NCI-H2029 treated with DMSO at 0.1 percent for 48 hours (cell line): Measurements from ENCODE around the gene SEMA3E.
A peak's percentile ranks its signal among the peaks of the same experiment; 100 is the strongest.
"Not testable (repeated sequence)": the region's sequence is repeated elsewhere in the genome, so short reads cannot be mapped to it uniquely, and the experiment has no call there.

ENCODE experiments used
- DNase-seq: peaks from one replicate; lab custom pipeline; 2025; lab: John Stamatoyannopoulos, UW

Gene SEMA3E

DNA sequence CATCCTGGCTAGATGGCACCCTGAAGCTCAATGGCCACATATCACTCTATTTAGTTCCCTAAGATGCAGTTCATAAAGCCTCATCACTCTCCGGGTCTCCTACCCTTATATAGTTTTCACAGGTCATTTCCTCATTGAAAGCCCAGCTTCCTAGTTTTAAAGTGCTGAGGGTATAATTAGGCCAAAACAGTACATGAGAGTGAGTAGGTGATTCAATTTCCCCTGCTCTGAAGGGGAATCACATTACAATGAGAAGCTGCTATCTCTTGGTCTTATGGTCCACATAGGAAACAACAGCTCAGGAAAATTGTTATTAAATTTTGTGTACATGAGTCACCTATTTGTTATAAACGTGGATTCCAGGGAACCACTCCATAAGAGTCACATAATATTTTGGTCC lies 162.0 kb downstream of the SEMA3E start:
- DNase-seq, result peak; percentile 15

DNA sequence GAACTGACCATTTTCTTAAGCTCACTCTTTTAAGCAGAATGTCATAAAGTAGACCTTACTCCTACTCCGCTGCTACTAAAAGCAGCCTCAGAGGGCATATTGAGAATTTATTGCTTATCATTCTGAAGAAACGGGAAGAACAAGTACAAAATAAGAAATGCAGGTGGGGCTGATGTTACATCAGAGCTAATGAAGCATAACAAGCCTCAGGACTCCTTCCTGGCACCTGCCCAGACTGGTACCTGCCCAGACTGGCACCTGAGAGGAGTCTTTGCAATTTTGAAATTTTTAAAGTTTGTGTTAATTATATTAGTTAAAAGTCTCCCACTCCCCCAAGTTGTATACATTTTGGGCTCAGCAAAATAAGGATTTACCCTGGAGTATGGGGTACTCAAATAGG lies 162.4 kb downstream of the SEMA3E start:
- DNase-seq, result no peak

DNA sequence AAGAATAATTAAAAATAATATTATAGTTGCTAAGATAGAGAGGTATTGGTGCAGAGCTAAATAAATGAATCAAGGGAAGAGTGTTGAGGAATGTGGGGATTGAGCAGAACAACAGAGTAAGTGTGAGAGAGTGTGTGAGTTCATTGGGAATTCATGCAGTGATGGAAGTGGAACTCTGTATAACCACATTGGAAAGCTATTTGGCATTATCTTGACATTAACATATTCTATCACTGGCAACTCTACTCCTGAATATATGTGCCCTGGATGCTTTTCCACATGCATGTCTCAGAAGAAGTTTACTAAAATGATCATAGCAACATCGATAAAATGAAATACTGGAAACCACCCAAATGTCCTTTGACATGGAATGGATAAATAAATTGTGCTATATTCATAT lies 164.1 kb downstream of the SEMA3E start:
- no peak for DNase-seq

DNA sequence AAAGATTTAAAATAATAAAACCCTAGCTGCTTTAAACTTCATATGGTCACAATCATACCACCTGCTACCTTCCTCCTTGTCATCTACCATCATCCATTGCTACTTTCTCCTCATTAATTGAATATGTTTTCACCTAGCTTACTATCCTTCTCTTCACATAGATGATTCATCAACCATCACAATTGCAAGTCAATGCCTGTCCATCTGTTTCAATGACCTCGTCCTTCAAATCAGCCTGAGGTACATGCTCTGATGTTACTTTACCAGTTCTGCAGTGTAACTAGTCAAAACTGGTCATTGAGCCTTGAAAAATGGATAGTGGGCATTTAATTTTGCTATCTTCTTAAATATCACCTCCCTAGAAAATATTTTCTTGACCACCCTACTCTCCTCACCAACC lies 164.7 kb downstream of the SEMA3E start:
- DNase-seq, result no peak

DNA sequence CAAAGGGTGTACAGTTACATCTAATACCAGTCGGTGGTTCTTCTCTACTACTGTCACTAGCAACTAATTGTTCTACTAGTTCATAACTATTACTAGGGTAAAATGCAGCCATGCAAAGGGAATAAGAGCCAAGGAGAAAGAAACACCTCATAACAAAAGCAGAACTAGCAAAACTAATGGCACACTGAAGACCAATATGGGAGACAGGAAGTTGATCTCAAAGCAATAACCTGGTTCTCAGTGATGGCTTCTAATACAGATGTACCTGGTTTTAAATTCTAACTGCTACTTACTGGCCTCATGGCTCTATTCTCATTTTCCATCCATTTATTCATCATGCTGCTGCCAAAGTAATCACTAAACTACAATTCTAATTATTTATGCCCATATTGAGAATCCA lies 170.3 kb downstream of the SEMA3E start:
- peak; percentile 25 for DNase-seq

DNA sequence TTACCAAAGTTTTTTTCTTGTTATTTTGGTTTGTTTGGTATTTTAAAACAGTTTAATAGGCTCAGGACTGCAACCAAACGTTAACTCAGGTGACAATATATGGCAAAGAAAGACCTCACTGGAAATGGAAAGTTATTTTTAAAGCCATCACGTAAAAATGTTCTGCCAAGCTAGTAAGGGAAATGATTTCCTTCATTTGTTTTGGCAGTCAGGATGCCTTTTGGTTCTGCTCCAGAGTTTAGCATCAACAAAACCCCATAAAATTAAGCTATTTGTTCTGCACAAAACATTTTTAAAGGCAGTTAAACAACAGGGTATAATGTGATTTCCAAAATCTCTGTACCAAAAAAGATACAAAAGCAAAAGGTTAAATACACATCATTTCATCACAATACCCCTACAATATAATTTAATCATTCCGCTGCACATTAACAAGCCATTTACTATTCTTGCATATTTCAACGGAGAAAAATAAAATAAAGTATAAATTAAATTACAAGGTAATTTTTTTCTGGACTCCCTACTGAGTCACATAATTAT lies 172.4 kb downstream of the SEMA3E start:
- DNase-seq, result no peak

DNA sequence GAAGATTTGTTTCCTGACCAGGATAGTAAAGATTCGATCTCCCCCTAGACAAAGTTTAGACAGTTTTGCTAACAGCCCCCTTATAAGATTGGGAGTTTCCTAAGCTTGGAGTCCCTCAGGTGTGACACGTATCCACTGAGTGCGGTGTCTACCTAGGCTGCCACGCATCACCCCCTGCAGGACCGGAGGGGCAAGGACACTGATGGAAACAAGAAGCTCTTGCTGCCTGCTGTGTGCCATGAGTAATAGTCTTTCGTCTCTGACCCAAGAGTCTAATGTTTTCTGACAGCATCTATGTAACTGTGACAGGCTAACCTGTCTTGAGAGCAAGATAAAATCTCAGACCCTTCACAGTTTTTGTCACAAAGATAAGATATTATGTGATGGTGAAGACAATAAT lies 173.5 kb downstream of the SEMA3E start:
- DNase-seq, result no peak

DNA sequence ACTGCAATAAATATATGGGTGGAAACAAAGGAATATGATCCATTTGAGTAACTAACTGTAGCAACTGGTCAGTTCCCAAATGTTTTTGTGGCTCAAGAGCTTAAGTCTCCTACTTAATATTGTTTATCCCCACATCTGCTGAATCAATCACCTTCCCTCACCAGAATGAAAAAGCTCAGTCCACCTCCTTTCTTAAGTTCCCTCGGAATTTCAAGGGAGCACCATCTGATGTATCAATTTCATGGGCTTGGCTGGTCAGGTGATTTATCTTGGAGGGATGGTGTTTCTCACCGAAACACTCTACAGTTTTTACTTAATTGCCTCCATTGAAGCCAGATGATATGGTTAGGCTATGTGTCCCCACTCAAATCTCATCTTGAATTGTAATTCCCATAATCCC lies 176.6 kb downstream of the SEMA3E start:
- no peak for DNase-seq

DNA sequence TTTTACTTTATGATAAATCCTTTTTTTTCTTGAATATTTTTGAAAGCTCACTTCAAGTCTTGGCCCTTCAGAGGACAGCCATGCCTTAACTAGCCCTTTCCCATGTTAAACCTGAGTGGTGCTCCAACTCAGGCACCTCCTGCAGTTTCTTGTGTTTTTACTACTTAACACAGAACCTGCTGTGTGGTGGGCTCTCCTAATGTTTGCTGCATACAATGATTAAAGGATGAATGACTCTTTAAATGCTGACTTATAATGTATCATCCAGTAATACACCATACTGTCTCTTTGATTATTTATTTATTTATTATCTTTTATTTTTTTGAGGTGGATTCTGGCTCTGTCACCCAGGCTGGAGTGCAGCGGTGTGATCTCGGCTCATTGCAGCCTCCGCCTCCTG lies 179.4 kb downstream of the SEMA3E start:
- DNase-seq, result no peak

DNA sequence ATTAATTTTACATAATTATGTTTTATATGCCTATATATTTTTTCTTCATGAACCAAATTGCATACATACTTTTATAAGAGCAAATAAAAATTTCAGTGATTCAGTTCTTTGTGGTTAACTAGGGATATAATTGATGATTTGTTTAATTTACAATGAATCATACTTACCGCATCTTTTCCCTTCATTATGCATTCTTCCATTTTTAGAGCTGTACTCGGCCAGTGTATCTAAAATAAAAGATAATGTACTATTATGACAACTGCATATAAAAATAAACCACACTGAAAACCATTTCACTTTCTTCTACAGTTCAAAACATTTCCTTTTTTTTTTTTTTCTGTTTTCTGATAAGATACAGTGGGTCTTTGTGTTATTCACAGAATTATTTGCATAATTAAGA lies 179.9 kb downstream of the SEMA3E start:
- DNase-seq, result no peak

DNA sequence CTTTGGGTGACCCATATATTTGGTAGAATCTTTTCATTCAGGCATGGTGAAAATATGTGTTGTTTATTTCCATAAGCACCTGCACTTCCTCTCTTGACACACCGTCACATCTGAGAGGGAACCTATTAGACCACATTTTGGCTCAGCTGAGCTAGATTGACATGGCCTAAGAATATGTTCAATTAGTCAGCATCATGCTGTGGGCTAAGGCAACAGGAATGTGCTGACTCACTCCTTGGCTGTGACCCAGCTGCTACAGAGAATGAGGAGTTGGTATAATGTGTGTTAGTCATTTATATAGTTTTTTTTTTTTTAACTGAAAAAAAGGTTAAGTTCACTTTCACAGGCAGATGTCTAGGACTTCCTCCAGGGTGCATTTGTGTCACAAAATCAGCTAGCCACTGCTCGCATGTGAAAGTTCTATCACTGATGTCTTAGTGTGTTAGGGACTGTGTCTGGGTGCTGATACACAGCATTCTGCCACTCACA lies 180.6 kb downstream of the SEMA3E start:
- peak; percentile 25 for DNase-seq

DNA sequence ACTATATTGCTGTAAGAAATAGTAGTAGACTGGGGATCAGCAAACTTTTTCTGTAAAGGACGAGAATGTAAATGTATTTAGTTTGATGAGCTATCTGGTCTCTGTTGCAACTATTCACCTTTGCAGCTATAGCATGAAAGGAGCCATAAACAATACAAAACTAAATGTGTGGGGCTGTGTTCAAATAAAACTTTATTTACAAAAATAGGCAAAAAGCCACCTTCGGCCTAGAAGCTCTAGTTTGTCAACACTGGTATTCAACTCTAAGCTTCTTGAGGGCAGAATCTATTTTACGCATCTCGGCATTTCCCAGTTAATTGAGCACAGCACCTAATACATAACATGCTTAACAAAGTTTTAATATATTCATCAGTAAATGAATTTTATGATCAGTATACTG lies 181.4 kb downstream of the SEMA3E start:
- no peak for DNase-seq

DNA sequence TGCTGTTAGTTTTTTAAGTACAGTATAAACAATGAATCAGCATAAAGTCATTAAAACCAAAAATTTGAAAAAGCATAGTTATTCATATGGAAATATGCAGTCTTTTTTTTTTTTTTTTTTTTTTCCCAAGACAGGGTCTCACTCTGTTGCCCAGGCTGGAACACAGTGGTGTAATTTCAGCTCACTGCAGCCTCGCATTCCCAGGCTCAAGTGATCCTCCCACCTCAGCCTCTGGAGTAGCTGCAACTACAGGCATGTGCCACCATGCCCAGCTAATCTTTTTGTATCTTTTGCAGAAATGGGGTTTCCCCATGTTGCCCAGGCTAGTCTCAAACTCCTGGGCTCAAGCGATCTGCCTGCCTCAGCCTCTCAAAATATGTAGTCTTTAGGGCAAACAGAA lies 182.0 kb downstream of the SEMA3E start:
- DNase-seq, result no peak

DNA sequence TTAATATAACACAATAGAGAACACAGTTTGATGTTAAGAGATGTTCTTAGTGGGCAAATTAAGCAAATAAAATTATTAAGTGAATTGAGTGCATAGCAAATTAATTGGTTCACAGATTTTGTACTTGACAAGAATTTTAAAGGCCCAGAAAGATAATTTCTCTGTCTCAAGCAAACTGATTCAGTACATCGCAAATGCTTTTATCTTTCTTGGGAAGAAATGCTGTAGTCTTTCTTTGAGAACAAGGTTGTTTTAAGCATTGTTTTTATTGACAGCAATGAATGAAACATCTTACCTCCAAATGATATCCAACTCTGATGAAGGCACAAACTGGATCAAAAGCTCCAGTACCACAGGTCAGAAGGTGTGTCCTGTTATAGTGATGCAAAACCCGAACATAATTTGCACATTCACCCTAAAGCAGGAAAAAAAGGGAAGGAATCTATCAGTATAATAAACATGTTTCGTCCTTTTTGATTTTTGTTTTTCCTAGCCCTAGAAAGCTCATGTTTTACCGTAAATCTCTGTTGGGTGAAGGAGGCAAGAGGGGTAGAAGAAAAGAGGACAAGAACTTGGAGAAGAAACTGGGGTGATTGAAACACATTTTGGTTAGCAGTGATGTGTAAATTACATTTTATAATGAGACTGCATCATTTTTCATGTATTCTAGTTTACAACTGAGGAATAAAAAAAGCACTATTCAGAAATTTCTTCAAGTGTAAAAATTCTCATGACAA lies 182.6 kb downstream of the SEMA3E start:
- DNase-seq, result no peak

DNA sequence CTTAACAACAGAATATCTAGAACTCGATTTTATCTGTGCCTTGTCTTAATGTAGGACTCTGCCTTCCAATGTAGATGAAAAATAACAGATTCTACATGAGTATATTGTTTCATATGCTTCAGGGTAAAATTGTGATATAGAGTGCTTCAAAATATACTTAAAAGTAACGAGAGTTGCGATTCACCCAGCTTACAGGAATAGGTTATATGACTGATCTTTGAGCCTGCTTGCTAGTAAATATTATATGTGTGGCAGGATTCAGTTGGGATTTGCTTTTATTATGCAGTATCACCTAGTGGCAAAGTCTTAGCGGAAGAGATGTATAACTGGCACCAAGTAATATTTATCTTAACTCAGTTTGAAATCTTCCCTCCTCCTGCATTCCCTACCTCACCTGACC lies 183.3 kb downstream of the SEMA3E start:
- DNase-seq, result no peak

DNA sequence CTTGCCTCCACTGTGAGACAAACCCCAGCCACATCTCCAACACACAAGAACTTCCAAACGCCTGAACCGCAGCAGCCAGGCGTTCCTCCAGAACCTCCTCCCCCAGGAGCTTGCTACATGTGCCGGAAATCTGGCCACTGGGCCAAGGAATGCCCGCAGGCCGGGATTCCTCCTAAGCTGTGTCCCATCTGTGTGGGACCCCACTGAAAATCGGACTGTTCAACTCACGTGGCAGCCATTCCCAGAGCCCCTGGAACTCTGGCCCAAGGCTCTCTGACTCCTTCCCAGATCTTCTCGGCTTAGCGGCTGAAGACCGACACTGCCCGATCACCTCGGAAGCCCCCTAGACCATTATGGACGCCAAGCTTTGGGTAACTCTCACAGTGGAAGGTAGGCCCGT lies 187.1 kb downstream of the SEMA3E start:
- not testable (repeated sequence) for DNase-seq

DNA sequence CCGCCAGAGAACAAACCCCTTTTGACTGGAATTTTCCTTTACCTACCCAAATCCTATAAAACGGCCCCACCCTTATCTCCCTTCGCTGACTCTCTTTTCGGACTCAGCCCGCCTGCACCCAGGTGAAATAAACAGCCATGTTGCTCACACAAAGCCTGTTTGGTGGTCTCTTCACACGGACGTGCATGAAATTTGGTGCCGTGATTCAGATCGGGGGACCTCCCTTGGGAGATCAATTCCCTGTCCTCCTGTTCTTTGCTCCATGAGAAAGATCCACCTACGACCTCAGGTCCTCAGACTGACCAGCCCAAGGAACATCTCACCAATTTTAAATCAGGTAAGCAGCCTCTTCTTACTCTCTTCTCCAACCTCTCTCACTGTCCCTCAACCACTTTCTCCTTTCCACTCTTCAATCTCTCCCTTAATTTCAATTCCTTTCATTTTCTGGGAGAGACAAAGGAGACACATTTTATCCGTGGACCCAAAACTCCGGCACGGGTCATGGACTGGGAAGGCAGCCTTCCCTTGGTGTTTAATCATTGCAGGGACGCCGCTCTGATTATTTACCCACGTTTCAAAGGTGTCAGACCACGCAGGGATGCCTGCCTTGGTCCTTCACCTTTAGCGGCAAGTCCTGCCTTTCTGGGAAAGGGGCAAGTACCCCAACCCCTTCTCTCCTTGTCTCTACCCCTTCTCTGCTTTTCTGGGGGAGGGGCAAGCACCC lies 188.8 kb downstream of the SEMA3E start:
- DNase-seq, result not testable (repeated sequence)

DNA sequence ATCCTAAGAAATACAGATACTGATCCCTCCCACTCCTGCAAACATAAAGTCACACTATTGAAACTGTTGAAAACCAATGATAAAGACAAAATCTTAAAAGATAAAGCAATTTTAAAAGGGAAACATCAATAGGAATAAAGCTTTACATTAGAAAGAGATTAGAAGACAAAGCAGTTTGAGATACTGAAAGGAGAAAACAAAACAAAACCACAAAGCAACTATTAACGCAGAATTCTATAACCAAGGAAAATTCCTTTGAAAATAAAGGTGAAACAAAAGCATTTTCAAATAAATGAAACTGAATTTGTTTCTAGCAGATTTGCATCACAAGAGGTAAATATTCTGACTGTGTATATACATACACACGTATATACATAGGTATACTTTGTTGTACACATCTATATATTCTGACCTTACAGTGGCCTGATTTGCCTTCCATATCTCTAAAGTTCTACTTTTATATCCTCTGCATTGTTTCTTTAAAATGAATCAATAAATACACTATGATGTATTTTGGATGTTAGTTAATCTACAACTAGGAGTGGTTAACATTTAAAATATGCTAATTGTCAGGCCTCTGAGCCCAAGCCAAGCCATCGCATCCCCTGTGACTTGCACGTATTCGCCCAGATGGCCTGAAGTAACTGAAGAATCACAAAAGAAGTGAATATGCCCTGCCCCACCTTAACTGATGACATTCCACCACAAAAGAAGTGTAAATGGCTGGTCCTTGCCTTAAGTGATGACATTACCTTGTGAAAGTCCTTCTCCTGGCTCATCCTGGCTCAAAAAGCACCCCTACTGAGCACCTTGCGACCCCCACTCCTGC lies 189.6 kb downstream of the SEMA3E start:
- DNase-seq, result not testable (repeated sequence)

DNA sequence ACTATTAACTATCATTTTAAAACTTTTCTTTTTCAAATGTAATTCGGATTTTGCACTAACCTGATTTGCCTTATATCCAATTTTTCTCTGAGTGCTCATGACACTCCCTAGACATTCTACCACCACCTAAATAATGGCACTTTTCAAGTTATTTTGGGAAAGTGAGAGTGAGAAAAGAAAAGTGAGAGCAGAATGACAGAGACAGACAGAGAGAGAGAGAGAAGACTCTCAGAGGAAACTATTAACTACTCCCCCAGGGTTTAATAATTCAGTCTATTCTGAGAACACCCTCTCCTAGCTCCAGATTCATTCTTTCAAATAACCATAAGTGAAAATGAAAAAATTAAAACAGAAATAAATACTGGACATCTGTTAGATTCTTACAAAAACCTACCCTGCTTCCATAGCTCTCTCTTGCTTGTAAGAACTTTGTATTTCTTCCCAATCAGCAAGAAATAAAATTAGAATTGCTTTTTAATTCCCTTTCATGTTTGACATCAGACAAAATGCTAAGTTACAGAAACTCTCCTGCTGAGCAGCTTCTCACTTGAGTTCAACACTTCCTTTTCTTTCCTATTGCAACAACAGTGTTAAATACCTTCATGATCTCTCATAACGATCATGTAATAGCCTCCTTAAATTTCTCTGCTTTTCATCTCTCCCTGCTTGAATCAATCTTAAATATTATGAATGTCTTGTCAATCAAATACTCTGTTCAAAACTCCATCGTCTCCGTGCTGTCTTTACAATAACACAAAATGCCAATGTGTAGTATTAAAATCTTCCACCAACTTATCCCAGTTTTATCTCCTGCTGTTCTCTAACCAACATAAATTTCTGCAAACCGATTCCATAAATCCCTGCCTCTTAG lies 191.7 kb downstream of the SEMA3E start:
- no peak for DNase-seq

DNA sequence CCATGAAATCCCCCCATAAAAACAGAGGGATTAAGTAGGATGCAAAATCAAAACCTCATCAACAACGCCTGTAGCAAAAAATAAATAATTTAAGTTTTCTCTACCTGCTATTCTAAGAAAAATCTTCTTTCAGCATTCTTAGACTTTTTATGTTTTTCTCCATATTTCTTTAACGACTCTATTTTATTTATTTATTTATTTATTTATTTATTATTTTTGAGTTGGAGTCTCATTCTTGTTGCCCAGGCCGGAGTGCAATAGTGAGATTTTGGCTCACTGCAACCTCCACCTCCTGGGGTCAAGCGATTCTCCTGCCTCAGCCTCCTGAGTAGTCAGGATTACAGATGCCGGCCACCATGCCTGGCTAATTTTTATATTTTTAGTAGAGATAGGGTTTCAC lies 192.5 kb downstream of the SEMA3E start:
- DNase-seq, result no peak

DNA sequence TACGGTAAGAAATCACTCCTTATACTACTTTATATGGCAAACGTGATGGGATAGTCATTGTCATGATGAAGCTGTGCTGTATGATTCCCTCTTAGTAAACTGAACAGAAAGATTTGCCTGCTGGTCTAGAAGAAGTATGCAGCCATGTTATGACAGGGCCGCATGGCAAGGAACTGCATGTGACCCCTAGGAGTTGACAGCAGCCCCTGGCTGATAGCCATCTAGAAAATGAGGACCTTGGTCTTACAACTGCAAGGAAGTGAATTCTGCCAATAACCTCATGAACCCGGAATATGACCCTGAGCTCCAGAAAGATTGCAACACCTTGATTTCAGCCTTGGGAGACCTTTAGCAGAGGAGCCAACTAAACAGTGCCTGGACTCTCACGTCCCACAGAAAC lies 193.3 kb downstream of the SEMA3E start:
- DNase-seq, result no peak
